Neural cell (in vitro differentiated cells): ENCODE measurements around the gene DPP9. TPM values are rescaled to one million over a fixed set of nuclear protein-coding genes. Genes with fewer than 3 reads are reported as not detected.

Experiments
- H2AFZ ChIP-seq: fragments of 200-600, 300-800 bp; sonication (generic), shearing (Covaris generic); 2 replicates; pipeline ENCODE4 v1.6.0; 2014; ENCODE audit warnings: low read depth, mild to moderate bottlenecking, antibody characterized with exemption, low read length, moderate library complexity
- H3F3A ChIP-seq: fragments of 200-600 bp; shearing (Covaris generic); 2 replicates; pipeline ENCODE4 v1.6.1; 2016; ENCODE audit warnings: mild to moderate bottlenecking, moderate library complexity, mixed read lengths, antibody characterized with exemption, low read length; ENCODE audit not compliant: insufficient read depth, poor library complexity, severe bottlenecking
- H3K27ac ChIP-seq: fragments of 200-600, 300-800 bp; sonication (generic), shearing (Covaris generic); 2 replicates; pipeline ENCODE4 v1.5.1; 2014; ENCODE audit warnings: mild to moderate bottlenecking, low read length, moderate library complexity
- H3K27me3 ChIP-seq: fragments of 300-800, 200-600 bp; sonication (generic), shearing (Covaris generic); 2 replicates; pipeline ENCODE4 v1.6.0; 2014; ENCODE audit warnings: mild to moderate bottlenecking, low read depth, low read length, moderate library complexity; ENCODE audit not compliant: insufficient read depth
- H3K36me3 ChIP-seq: fragments of 300-800, 200-600 bp; sonication (generic), shearing (Covaris generic); 2 replicates; pipeline ENCODE4 v1.5.1; 2014; ENCODE audit warnings: mild to moderate bottlenecking, antibody characterized with exemption, low read length, moderate library complexity; ENCODE audit not compliant: insufficient read depth
- H3K4me2 ChIP-seq: fragments of 300-800, 200-600 bp; sonication (generic), shearing (Covaris generic); 2 replicates; pipeline ENCODE4 v1.6.0; 2014; ENCODE audit warnings: mild to moderate bottlenecking, low read length
- H3K4me3 ChIP-seq: fragments of 300-800, 200-600 bp; sonication (generic), shearing (Covaris generic); 2 replicates; pipeline ENCODE4 v1.5.1; 2014; ENCODE audit warnings: mild to moderate bottlenecking, low read length, moderate library complexity
- H3K79me2 ChIP-seq: fragments of 200-600 bp; shearing (Covaris generic); replicated peaks from 2 replicates; pipeline ENCODE4 v1.6.0; 2014; ENCODE audit warnings: mild to moderate bottlenecking, low read length, moderate library complexity; ENCODE audit not compliant: insufficient read depth
- H3K9ac ChIP-seq: fragments of 300-800, 200-600 bp; sonication (generic), shearing (Covaris generic); 2 replicates; pipeline ENCODE4 v1.6.1; 2016; ENCODE audit warnings: mild to moderate bottlenecking, low read length, mixed read lengths
- H3K9me2 ChIP-seq: fragments of 200-600 bp; shearing (Covaris generic); 2 replicates; pipeline ENCODE4 v1.6.1; 2016; ENCODE audit warnings: mild to moderate bottlenecking, low read length, mixed read lengths; ENCODE audit not compliant: insufficient read depth
- H3K9me3 ChIP-seq: fragments of 200-600, 300-800 bp; sonication (generic), shearing (Covaris generic); 2 replicates; pipeline ENCODE4 v1.6.1; 2016; ENCODE audit warnings: mild to moderate bottlenecking, mixed run types, low read length, moderate library complexity, mixed read lengths
- H4K20me1 ChIP-seq: fragments of 200-600 bp; shearing (Covaris generic); 2 replicates; pipeline ENCODE4 v1.6.1; 2016; ENCODE audit warnings: mild to moderate bottlenecking, mixed run types; ENCODE audit not compliant: insufficient read depth
- CTCF ChIP-seq: fragments of 450-650 bp; IDR thresholded peaks from 2 replicates; pipeline ENCODE4 v1.5.1; 2014; ENCODE audit warnings: antibody characterized with exemption, mild to moderate bottlenecking, moderate library complexity; ENCODE audit not compliant: poor library complexity, severe bottlenecking
- EP300 ChIP-seq: fragments of 450-650 bp; conservative IDR thresholded peaks from 2 replicates; pipeline ENCODE4 v1.6.1; 2014; ENCODE audit warnings: antibody characterized with exemption, mild to moderate bottlenecking, moderate library complexity; ENCODE audit not compliant: poor library complexity, severe bottlenecking
- EZH2 ChIP-seq: fragments of 200-600, 300-800 bp; shearing (Covaris generic), sonication (generic); IDR thresholded peaks from 2 replicates; pipeline ENCODE4 v1.6.1; 2014; ENCODE audit warnings: antibody characterized with exemption, low read length, borderline replicate concordance, mild to moderate bottlenecking; ENCODE audit not compliant: insufficient read depth, poor library complexity, severe bottlenecking
- MXI1 ChIP-seq: fragments of 450-650 bp; conservative IDR thresholded peaks from 2 replicates; pipeline ENCODE4 v1.6.1; 2014; ENCODE audit warnings: antibody characterized with exemption, mild to moderate bottlenecking; ENCODE audit not compliant: poor library complexity, severe bottlenecking
- POLR2AphosphoS5 ChIP-seq: IDR thresholded peaks from 2 replicates; pipeline ENCODE4 v1.6.1; 2012
- RAD21 ChIP-seq: fragments of 450-650 bp; conservative IDR thresholded peaks from 2 replicates; pipeline ENCODE4 v1.6.1; 2014; ENCODE audit warnings: antibody characterized with exemption, mild to moderate bottlenecking, moderate library complexity
- REST ChIP-seq: IDR thresholded peaks from 2 replicates; pipeline ENCODE4 v1.6.1; 2012; ENCODE audit warnings: borderline replicate concordance
- SMC3 ChIP-seq: fragments of 450-650 bp; conservative IDR thresholded peaks from 2 replicates; pipeline ENCODE4 v1.6.1; 2014; ENCODE audit warnings: antibody characterized with exemption, mild to moderate bottlenecking, moderate library complexity; ENCODE audit not compliant: poor library complexity
- TAF1 ChIP-seq: IDR thresholded peaks from 2 replicates; pipeline ENCODE4 v1.6.1; 2012; ENCODE audit warnings: low read depth
- polyA plus RNA-seq: library from polyadenylated mRNA; depleted of rRNA; stranded (reverse); fragments of >200 nt; gene quantifications from 2 replicates; pipeline ENCODE4 v1.2.3, GENCODE V29; 2014

DPP9 gene
- polyA plus RNA-seq, 1 donor from 2014 or later = 11.7 TPM

GRCh38 chr19:4684312-4685095 lies 39.1 kb downstream of the DPP9 start:
- H3K4me2 ChIP-seq = no peak overlapping the region
- H3F3A ChIP-seq = no peaks in the 10 kb centered on the region
- H3K27ac ChIP-seq = no peak overlapping the region
- no peak for TF ChIP-seq TAF1
- no peak for TF ChIP-seq EP300
- TF ChIP-seq POLR2AphosphoS5 = no peak
- TF ChIP-seq REST = no peak
- no peak for TF ChIP-seq RAD21
- TF ChIP-seq CTCF = no peak
- TF ChIP-seq EZH2 = no peak
- no peak for TF ChIP-seq SMC3
- TF ChIP-seq MXI1 = no peak
- no peaks in the 10 kb centered on the region for H3K9me3 ChIP-seq
- no peaks in the 10 kb centered on the region for H3K36me3 ChIP-seq
- no peak overlapping the region for H2AFZ ChIP-seq
- no peaks in the 10 kb centered on the region for H3K9me2 ChIP-seq
- H3K27me3 ChIP-seq = no peaks in the 10 kb centered on the region
- no peak overlapping the region for H3K4me3 ChIP-seq
- H4K20me1 ChIP-seq = no peaks in the 10 kb centered on the region
- H3K79me2 ChIP-seq = no peaks in the 10 kb centered on the region
- H3K9ac ChIP-seq = no peak overlapping the region

- Histone ChIP-seq H3K36me3 (no peaks in the 10 kb centered on the region), H3K27ac (no peak overlapping the region)
Observed at GRCh38 chr19:4682417-4683200, 41.0 kb downstream of the DPP9 start.

More at GRCh38 chr19:4682417-4683200, 41.0 kb downstream of the DPP9 start:
- Histone ChIP-seq H3K4me3 (no peak overlapping the region), H3K4me2 (no peak overlapping the region), H3K27me3 (no peaks in the 10 kb centered on the region), H4K20me1 (no peaks in the 10 kb centered on the region), H3F3A (no peaks in the 10 kb centered on the region), H3K79me2 (no peaks in the 10 kb centered on the region), H2AFZ (no peak overlapping the region), H3K9me3 (no peaks in the 10 kb centered on the region), H3K9ac (no peak overlapping the region), H3K9me2 (no peaks in the 10 kb centered on the region)
- no peak for TF ChIP-seq REST
- TF ChIP-seq MXI1 = no peak
- TF ChIP-seq POLR2AphosphoS5 = no peak
- TF ChIP-seq TAF1 = no peak
- no peak for TF ChIP-seq RAD21
- no peak for TF ChIP-seq SMC3
- no peak for TF ChIP-seq EP300
- no peak for TF ChIP-seq EZH2
